Measurements from ENCODE around the gene SNX27. TPM values are rescaled to one million over a fixed set of nuclear protein-coding genes. Genes with fewer than 3 reads are reported as not detected.

The SNX27 gene
- polyA plus RNA-seq, 3 donors from 2014 or later = 4.4 to 12.7 (median 9.0) TPM

DNA sequence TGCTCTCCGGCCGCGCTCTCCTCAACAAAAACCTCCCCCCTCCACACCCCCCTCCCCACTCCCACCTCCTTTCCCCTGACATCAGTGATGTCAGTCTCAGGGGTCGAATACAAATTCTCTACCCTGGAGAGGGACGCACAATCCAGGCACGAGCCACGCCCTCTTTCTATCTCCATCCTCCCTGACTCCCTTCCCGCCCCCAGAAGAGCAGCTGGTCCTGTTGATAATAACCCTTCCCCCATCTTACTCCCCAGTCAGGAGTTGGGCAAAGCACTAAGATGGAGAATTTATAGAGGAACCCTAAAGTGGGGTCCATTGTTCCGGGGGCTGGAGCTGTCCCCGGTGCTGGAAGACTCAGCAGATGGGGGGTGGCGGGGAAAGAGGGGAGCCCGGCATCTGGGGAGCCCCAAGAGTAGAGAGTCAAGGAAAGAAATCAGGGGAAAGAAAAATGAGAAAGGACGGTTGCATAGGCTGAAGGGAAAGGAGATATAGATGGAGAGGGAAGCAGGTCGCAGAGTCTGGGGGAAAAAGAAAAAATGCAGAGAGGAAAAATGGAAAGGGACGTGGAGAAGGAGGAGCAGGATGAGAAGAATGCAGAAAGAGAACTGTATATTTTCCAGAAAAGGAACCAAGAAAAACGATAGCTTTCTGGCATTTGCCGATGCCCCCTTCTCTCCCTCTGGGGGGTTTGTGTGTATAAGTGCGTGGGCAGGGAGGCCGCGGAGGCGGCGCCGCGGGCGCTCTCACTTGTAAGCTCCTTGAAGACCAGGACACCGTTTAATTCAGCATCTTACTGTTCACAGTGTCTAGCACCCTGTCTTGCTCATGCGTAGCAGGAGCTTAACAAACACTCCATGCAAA is 105.2 kb downstream of the SNX27 start, which contains the start of gene CELF3:
Gene CELF3, minus strand, starts transcription at position 33 of the 861 bp plus-strand sequence. CDS start 783 bp downstream, outside the sequence.
- Mint-ChIP-seq H3K27me3 (ENCODE audit: low read depth in 3 of 3) (peaks cover 16 to 27% (median 22%) of the 10 kb centered on the region in 3 donors), H3K9me3 (peaks cover 0 to 2% (median 0%) of the 10 kb centered on the region in 6 donors), H3K4me1 (peaks cover 30 to 40% of the 10 kb centered on the region in 2 donors), H3K4me3 (peak within 1 kb of the TSS in 2 of 5 donors; percentile 34 to 51), H3K27ac (no peak within 1 kb of the TSS), H3K36me3 (no peaks in the 10 kb centered on the region)
- peak; percentile 11 to 24 (median 13) for DNase-seq

DNA sequence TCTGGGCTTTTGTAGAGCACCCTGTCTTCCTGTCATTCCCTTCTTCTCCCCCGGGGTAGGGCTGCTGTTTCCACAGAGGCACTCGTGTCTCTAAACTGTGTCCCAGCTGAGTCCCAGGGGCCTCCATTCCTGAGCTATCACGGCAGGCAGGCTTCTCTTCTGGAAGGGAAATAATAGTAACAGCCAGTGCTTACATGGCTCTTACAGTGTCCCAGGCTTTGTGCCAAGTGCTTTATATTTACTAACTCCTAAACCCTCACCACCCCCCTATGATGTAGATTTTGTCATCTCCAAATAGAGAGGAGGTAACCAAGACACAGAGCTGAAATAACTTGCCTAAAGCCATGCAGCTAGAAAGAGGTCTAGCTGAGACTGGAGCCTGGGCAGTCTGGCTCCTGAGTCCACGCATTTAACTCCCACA is 106.2 kb downstream of the SNX27 start:
- Mint-ChIP-seq H3K4me3 (no peak overlapping the region), H3K36me3 (no peaks in the 10 kb centered on the region), H3K4me1 (peaks cover 31 to 45% of the 10 kb centered on the region in 2 donors), H3K9me3 (peaks cover 0 to 2% (median 0%) of the 10 kb centered on the region in 6 donors), H3K27ac (no peak overlapping the region), H3K27me3 (ENCODE audit: low read depth in 3 of 3) (peaks cover 16 to 27% (median 20%) of the 10 kb centered on the region in 3 donors)
- DNase-seq = no peak

GRCh38 chr1:151718666-151719065 is 106.8 kb downstream of the SNX27 start:
- H3K4me3 Mint-ChIP-seq = no peak overlapping the region
- DNase-seq = no peak
- no peaks in the 10 kb centered on the region for H3K36me3 Mint-ChIP-seq
- H3K9me3 Mint-ChIP-seq = peaks cover 0 to 2% (median 0%) of the 10 kb centered on the region in 6 donors
- H3K27ac Mint-ChIP-seq = no peak overlapping the region
- H3K4me1 Mint-ChIP-seq = peaks cover 31 to 45% of the 10 kb centered on the region in 2 donors
- peaks cover 16 to 27% (median 20%) of the 10 kb centered on the region in 3 donors for H3K27me3 Mint-ChIP-seq (ENCODE audit: low read depth in 3 of 3)

GRCh38 chr1:151720125-151720524 is 108.3 kb downstream of the SNX27 start:
- Mint-ChIP-seq H3K4me3 (peak overlapping the region; percentile 70 to 88 (median 84)), H3K27me3 (ENCODE audit: low read depth in 3 of 3) (peaks cover 14 to 22% (median 20%) of the 10 kb centered on the region in 3 donors), H3K36me3 (no peaks in the 10 kb centered on the region), H3K4me1 (peaks cover 31 to 45% of the 10 kb centered on the region in 2 donors), H3K27ac (peak overlapping the region in 3 of 6 donors; percentile 38 to 87 (median 64)), H3K9me3 (peaks cover 0 to 2% (median 0%) of the 10 kb centered on the region in 6 donors)
- DNase-seq = no peak

- peaks cover 0 to 2% (median 0%) of the 10 kb centered on the region in 6 donors for H3K9me3 Mint-ChIP-seq
- peaks cover 28 to 45% of the 10 kb centered on the region in 2 donors for H3K4me1 Mint-ChIP-seq
- H3K27me3 Mint-ChIP-seq (ENCODE audit: low read depth in 3 of 3) = peaks cover 15 to 24% (median 16%) of the 10 kb centered on the region in 3 donors
- peak overlapping the region; percentile 23 to 87 (median 74) for H3K27ac Mint-ChIP-seq
- H3K4me3 Mint-ChIP-seq = peak overlapping the region; percentile 73 to 88 (median 84)
- H3K36me3 Mint-ChIP-seq = no peaks in the 10 kb centered on the region
- peak in 2 of 3 donors; percentile 10 to 14 for DNase-seq
These were observed 108.7 kb downstream of the SNX27 start for GRCh38 chr1:151720554-151720953.

DNA sequence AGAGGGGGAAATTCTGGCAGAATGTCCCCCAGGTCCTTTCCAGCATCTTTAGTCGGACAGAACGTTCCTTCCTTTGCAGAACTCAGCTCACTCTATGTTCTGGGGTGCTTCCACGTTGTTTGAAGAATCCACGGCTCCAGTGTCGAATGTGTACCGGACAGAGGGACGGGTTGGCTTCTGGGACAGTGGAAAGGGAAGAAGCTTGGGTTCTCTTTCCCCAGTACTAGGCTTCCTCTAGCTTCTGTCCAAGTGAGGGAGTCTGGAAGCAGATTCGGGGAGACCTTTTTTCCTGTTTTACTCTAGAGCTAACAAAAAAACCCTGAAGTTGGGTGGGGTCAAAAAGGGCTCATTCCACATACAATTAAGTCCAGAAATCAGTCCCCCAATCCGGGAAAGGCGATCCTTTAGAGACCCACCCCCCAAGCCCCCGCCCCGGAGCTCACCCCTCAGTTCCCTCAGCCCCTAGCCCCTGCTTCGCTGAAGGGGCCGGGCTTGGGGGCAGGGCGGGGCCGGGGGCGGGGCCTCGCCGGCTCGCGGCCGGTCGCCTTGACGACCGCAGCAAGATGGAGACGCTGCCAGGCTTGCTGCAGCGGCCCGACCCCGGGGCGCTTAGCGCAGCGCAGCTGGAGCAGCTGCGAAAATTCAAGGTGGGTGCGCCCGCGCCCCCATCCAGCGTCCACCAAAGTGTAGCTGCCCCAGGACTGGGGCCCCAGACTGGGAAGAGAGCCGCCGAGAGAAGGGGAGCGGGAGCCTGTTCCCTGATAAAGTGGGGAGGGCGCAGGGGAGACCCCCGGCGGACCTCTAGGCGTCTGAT is 109.3 kb downstream of the SNX27 start, which contains the start of gene RIIAD1:
Gene RIIAD1, plus strand, starts transcription at position 549 of the 814 bp plus-strand sequence. Its CDS starts 15 bp downstream, at position 564.
- DNase-seq = peak; percentile 24 to 43 (median 40)
- Mint-ChIP-seq H3K4me1 (peaks cover 27 to 45% of the 10 kb centered on the region in 2 donors), H3K4me3 (peak within 1 kb of the TSS; percentile 73 to 88 (median 84)), H3K36me3 (no peaks in the 10 kb centered on the region), H3K27ac (peak within 1 kb of the TSS; percentile 23 to 87 (median 74)), H3K9me3 (peaks cover 0 to 2% (median 0%) of the 10 kb centered on the region in 6 donors), H3K27me3 (ENCODE audit: low read depth in 3 of 3) (peaks cover 14 to 29% (median 15%) of the 10 kb centered on the region in 3 donors)

GRCh38 chr1:151721788-151722510 is 110.1 kb downstream of the SNX27 start:
- DNase-seq = no peak
- Mint-ChIP-seq H3K9me3 (peaks cover 0 to 2% (median 0%) of the 10 kb centered on the region in 6 donors), H3K27ac (peak overlapping the region in 1 of 6 donors; percentile 48), H3K36me3 (no peaks in the 10 kb centered on the region), H3K4me1 (peaks cover 24 to 42% of the 10 kb centered on the region in 2 donors), H3K27me3 (ENCODE audit: low read depth in 3 of 3) (peaks cover 12 to 29% (median 15%) of the 10 kb centered on the region in 3 donors), H3K4me3 (peak overlapping the region; percentile 61 to 80 (median 78))

DNA sequence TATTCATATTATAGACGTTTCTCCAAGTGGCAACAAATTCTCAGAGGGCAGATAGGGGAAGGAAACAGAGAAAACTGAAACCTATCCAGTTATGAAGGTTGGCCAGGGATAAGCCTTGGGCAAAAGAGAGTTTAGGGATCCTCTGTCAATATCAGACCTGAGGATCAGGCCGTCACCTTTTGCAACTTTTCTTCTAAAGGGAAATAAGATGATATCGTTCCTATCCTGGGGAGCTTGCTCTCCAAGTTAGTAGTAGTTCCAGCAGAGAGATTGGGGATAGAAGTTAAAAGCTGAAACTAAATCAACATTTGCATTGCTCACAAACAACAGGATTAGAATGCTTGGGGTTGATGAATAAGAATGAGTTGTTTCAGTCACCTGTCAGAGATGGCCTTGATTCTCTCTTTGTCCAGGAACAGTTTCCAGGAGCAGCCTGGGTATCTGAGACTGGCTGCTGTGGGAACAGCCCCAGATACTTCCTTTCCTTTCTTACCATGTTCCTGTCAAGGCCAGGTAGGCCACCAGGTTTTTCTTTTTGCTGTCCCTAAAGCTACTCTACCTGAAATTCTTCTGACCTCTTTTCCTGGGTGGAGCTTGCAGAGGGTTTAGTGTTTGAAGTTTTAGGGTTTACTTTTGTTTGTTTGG is 112.0 kb downstream of the SNX27 start:
- Mint-ChIP-seq H3K27me3 (ENCODE audit: low read depth in 3 of 3) (peaks cover 5 to 18% (median 7%) of the 10 kb centered on the region in 3 donors), H3K4me3 (no peak overlapping the region)
- no peak for DNase-seq

DNA sequence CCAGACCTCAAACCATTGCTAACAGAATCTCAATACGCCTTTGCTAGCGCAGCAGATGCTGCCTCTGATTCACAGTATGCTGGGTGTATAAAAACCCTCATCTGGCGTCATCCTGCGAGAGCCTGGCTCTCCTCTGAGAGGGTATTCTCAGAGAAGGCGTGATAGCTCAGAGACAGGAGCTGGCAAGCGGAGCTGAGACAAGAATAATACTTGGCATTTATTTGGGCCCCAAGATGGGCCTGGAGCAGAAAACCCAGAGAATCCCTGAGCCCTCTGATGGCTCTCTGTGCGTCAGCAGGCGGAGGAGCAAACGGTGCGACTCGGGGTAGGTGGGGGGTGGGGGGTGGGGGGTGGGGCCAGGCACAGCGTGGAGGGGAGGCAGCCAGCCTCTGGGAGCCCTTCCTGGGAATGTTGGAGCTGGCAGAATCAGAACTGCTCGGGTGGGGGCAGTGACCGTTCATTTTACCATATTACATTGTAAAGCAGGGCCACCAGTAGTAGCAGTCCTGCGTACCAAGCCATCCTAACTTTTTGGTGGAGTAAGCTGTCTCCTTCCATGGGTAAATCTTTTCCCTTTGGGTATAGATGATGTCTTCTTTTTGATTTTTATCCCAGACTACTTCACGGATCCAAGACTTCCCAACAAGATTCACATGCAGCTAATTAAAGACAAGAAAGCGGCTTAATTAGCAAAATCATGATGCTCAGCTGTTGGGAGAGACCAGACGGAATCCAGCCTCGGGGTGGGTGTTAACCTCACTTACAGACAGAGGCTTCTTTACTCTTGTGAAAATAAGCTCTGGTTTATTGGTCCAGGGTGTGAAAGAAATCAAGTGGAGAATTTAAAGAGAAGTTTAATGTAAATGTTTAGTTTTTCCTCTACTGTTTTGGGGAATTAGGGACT is 116.6 kb downstream of the SNX27 start:
- Mint-ChIP-seq H3K4me3 (no peak overlapping the region), H3K4me1 (no peaks in the 10 kb centered on the region), H3K27me3 (ENCODE audit: low read depth in 3 of 3) (peaks cover 3 to 12% (median 3%) of the 10 kb centered on the region in 3 donors), H3K27ac (no peak overlapping the region), H3K9me3 (no peaks in the 10 kb centered on the region), H3K36me3 (no peaks in the 10 kb centered on the region)
- no peak for DNase-seq

More for the DNA sequence above, 112.0 kb downstream of the SNX27 start:
- Mint-ChIP-seq H3K4me1 (peaks cover 20 to 32% of the 10 kb centered on the region in 2 donors), H3K36me3 (no peaks in the 10 kb centered on the region), H3K9me3 (no peaks in the 10 kb centered on the region), H3K27ac (no peak overlapping the region)

GRCh38 chr1:151729157-151729965 is 117.5 kb downstream of the SNX27 start:
- H3K27me3 Mint-ChIP-seq (ENCODE audit: low read depth in 3 of 3) = peaks cover 3 to 12% (median 3%) of the 10 kb centered on the region in 3 donors

GRCh38 chr1:151729966-151730291 is 118.1 kb downstream of the SNX27 start:
- Mint-ChIP-seq H3K4me1 (no peaks in the 10 kb centered on the region), H3K36me3 (no peaks in the 10 kb centered on the region), H3K9me3 (no peaks in the 10 kb centered on the region), H3K27me3 (ENCODE audit: low read depth in 3 of 3) (peaks cover 3 to 12% (median 3%) of the 10 kb centered on the region in 3 donors), H3K4me3 (no peak overlapping the region), H3K27ac (no peak overlapping the region)
- no peak for DNase-seq

More at GRCh38 chr1:151729157-151729965, 117.5 kb downstream of the SNX27 start:
- Mint-ChIP-seq H3K9me3 (no peaks in the 10 kb centered on the region), H3K4me1 (no peaks in the 10 kb centered on the region), H3K27ac (no peak overlapping the region), H3K36me3 (no peaks in the 10 kb centered on the region), H3K4me3 (no peak overlapping the region)
- no peak for DNase-seq
